GM12878 (cell line): ENCODE measurements around the gene FFAR4. TPM values are rescaled to one million over a fixed set of nuclear protein-coding genes. Genes with fewer than 3 reads are reported as not detected.

Source experiments
- ATAC-seq: fragments of 200-7000 bp; cut with Tn5 transposase; 3 replicates; pipeline ENCODE4 v1.9.1; 2020; ENCODE audit warnings: mild to moderate bottlenecking, moderate library complexity
- BruUV-seq: library from RNA; stranded (reverse); fragments of 400-500 nt; replicated peaks from 2 replicates; lab custom pipeline; 2021; lab: Mats Ljungman, UMichigan
- CTCF ChIA-PET: fragments of 300-600 bp; sonication (Branson Sonifier 250); formaldehyde crosslinking; extraction: SDS; loops from one replicate; lab custom pipeline; 2021; ENCODE audit warnings: inconsistent platforms; lab: Yijun Ruan, JAX
- POLR2A ChIA-PET: fragments of 350-600 bp; formaldehyde crosslinking; extraction: SDS; loops from one replicate; lab custom pipeline; 2021; ENCODE audit warnings: inconsistent platforms; lab: Charles Lee
- RAD21 ChIA-PET: fragments of 300-600 bp; sonication (Branson Sonifier 250); formaldehyde crosslinking; loops from one replicate; lab custom pipeline; 2023; ENCODE audit warnings: antibody characterized with exemption; ENCODE audit not compliant: unreplicated experiment; lab: Charles Lee
- SMC1A ChIA-PET: fragments of 300-600 bp; sonication (Branson Sonifier 250); formaldehyde crosslinking; loops from one replicate; lab custom pipeline; 2023; ENCODE audit not compliant: unreplicated experiment, uncharacterized antibody; lab: Charles Lee
- DNase-seq: peaks from one replicate; pipeline ENCODE4 v3.0.0-alpha.2; 2011; ENCODE audit warnings: low read depth, low spot score
- FAIRE-seq: peaks from 3 replicates; lab custom pipeline; 2011; peaks lifted over from hg19 to GRCh38; lab: Jason Lieb, UNC
- H2AFZ ChIP-seq: 2 replicates; pipeline ENCODE4 v1.6.0; 2011; ENCODE audit warnings: low read depth, low read length, control low read depth; ENCODE audit not compliant: control insufficient read depth
- H3K27ac ChIP-seq: 2 replicates; pipeline ENCODE4 v1.5.1; 2011; ENCODE audit warnings: control low read depth; ENCODE audit not compliant: control insufficient read depth, insufficient read depth
- H3K27me3 ChIP-seq, 2 experiments: replicated peaks in 1 of 2; 2 replicates each; pipeline versions ENCODE4 v1.6.0 to v1.6.1; 2011; ENCODE audit warnings: low read length in 1 of 2; ENCODE audit not compliant: control insufficient read depth in 2 of 2, insufficient read depth in 2 of 2
- H3K36me3 ChIP-seq, 2 experiments: 2 replicates each; pipeline ENCODE4 v1.5.1; 2011; ENCODE audit warnings: low read length in 1 of 2; ENCODE audit not compliant: control insufficient read depth in 2 of 2, insufficient read depth in 2 of 2
- H3K4me1 ChIP-seq: 2 replicates; pipeline ENCODE4 v1.6.1; 2011; ENCODE audit warnings: mild to moderate bottlenecking, low read length, moderate library complexity, mixed read lengths; ENCODE audit not compliant: control insufficient read depth, insufficient read depth
- H3K4me2 ChIP-seq: 2 replicates; pipeline ENCODE4 v1.6.0; 2011; ENCODE audit warnings: control low read depth; ENCODE audit not compliant: control insufficient read depth, insufficient read depth
- H3K4me3 ChIP-seq: fragments of 200-600 bp; sonication (generic); 2 replicates; pipeline ENCODE4 v1.5.1; 2016
- H3K79me2 ChIP-seq: 2 replicates; pipeline ENCODE4 v1.6.0; 2011; ENCODE audit warnings: low read length; ENCODE audit not compliant: control insufficient read depth, insufficient read depth
- H3K9ac ChIP-seq: 2 replicates; pipeline ENCODE4 v1.8.0; 2011; ENCODE audit warnings: low read length, control low read depth, mixed read lengths; ENCODE audit not compliant: control insufficient read depth, insufficient read depth
- H3K9me3 ChIP-seq: replicated peaks from 3 replicates; pipeline ENCODE4 v1.5.1; 2011; ENCODE audit warnings: mild to moderate bottlenecking, low read length; ENCODE audit not compliant: control insufficient read depth, insufficient read depth
- H4K20me1 ChIP-seq: 2 replicates; pipeline ENCODE4 v1.6.0; 2011; ENCODE audit not compliant: control insufficient read depth, insufficient read depth
- BRCA1 ChIP-seq: IDR thresholded peaks from 2 replicates; pipeline ENCODE4 v1.6.1; 2011; ENCODE audit warnings: low read depth, low read length, improper control_type of control experiment
- EGR1 ChIP-seq, 2 experiments: IDR thresholded peaks; 1 replicate in 1 of 2; 2 replicates in 1 of 2; pipeline ENCODE4 v1.6.1; 2011 to 2012; ENCODE audit warnings: low read depth in 2 of 2, low read length in 2 of 2, borderline replicate concordance in 1 of 2, mild to moderate bottlenecking in 1 of 2, moderate library complexity in 1 of 2
- EP300 ChIP-seq, 2 experiments: fragments of 150-350 bp in 1 of 2; IDR thresholded peaks; 2 replicates each; pipeline ENCODE4 v1.6.1; 2011 to 2012; ENCODE audit warnings: low read depth in 2 of 2, low read length in 2 of 2, borderline replicate concordance in 1 of 2, improper control_type of control experiment in 1 of 2, inconsistent platforms in 1 of 2; ENCODE audit not compliant: control insufficient read depth in 1 of 2
- FOS ChIP-seq: IDR thresholded peaks from 3 replicates; pipeline ENCODE4 v1.6.1; 2011; ENCODE audit warnings: borderline replicate concordance; ENCODE audit not compliant: insufficient read length; ENCODE audit errors: extremely low read depth
- IRF4 ChIP-seq: IDR thresholded peaks from 2 replicates; pipeline ENCODE4 v1.6.1; 2011; ENCODE audit warnings: low read depth, low read length
- MTA2 ChIP-seq: fragments of 450-650 bp; IDR thresholded peaks from 2 replicates; pipeline ENCODE4 v1.6.1; 2016; ENCODE audit warnings: low read depth, mild to moderate bottlenecking, moderate library complexity
- SMAD1 ChIP-seq: fragments of 450-650 bp; IDR thresholded peaks from 2 replicates; pipeline ENCODE4 v1.6.1; 2018; ENCODE audit warnings: mild to moderate bottlenecking, low read depth; ENCODE audit not compliant: partially characterized antibody
- ZBED1 ChIP-seq: IDR thresholded peaks from 2 replicates; pipeline ENCODE4 v1.6.1; 2016; ENCODE audit warnings: borderline replicate concordance
- ZNF274 ChIP-seq: IDR thresholded peaks from one replicate; pipeline ENCODE4 v1.8.0; 2011; ENCODE audit not compliant: insufficient read length, insufficient read depth
- WGBS: methylation state at CpG from one replicate; pipeline ENCODE4 v1.1.6; 2016; ENCODE audit warnings: low lambda C conversion rate; ENCODE audit not compliant: insufficient replicate concordance, insufficient coverage; ENCODE audit errors: missing lambda C conversion rate; 5-methylcytosine and 5-hydroxymethylcytosine counted together
- in situ Hi-C: fragments of 300-500 bp; cut with MboI; formaldehyde crosslinking; loops from 9 replicates; pipeline ENCODE4 v1.14.3; 2018; ENCODE audit warnings: mixed read lengths
- intact Hi-C: fragments of 100-400 bp; cut with micrococcal nuclease; formaldehyde crosslinking; loops from one replicate; pipeline ENCODE4 v1.14.2; 2022; ENCODE audit not compliant: unreplicated experiment
- polyA plus RNA-seq, 11 experiments: library from polyadenylated mRNA; depleted of rRNA in 4 of 11; unstranded in 6 of 11; stranded (reverse) in 5 of 11; fragments of >200 nt; fragmentation: Nextera tagmentation in 4 of 11; fragmentation: Illumina TruSeq in 1 of 11; extraction: Ambion mirVana in 4 of 11; extraction: Trizol in 1 of 11; gene quantifications; 1 replicate in 1 of 11; 2 replicates in 10 of 11; pipeline versions ENCODE4 v1.2.1 to v1.2.3, GENCODE V29; 2011 to 2016; ENCODE audit warnings: inconsistent platforms in 2 of 11, missing spikeins in 2 of 11, low read depth in 1 of 11
- total RNA-seq, 4 experiments: library from RNA; depleted of rRNA in 3 of 4; stranded (reverse); fragments of >200 nt in 3 of 4; fragmentation: Illumina TruSeq in 1 of 4; extraction: Trizol in 1 of 4; gene quantifications; 2 replicates each; pipeline versions ENCODE4 v1.2.1 to v1.2.3, GENCODE V29; 2013 to 2021
- TF ChIP-seq, protein P1 (sequence below): IDR thresholded peaks from 2 replicates; pipeline ENCODE4 v1.6.1; 2012; ENCODE audit warnings: low read depth, low read length, improper control_type of control experiment

FFAR4 gene
- total and polyA plus RNA-seq, 10 of the 15 experiments (the other 5 are each of a cell fraction or from before 2014, with no cell fraction given) = not detected

DNA sequence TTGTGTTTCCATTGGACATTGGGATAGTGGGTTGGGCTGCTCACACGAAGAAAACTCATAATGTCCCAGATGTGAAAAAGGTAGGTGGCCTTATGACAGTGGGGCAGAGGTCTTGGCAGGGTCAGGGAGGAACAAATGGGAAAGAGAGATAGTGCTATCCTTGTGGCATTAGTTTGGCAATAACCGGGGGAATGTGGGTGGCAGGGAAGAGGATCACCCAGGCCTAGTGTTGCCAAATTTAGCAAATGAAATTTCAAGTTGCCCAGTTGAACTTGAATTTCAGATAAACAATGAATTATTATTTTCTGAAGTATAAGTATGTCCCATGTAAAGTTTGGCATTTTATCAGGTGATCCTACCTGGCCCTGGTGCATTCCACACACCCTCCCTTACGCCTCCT, 46.7 kb downstream of the FFAR4 start:
- intact Hi-C loops = no loop called here

DNA sequence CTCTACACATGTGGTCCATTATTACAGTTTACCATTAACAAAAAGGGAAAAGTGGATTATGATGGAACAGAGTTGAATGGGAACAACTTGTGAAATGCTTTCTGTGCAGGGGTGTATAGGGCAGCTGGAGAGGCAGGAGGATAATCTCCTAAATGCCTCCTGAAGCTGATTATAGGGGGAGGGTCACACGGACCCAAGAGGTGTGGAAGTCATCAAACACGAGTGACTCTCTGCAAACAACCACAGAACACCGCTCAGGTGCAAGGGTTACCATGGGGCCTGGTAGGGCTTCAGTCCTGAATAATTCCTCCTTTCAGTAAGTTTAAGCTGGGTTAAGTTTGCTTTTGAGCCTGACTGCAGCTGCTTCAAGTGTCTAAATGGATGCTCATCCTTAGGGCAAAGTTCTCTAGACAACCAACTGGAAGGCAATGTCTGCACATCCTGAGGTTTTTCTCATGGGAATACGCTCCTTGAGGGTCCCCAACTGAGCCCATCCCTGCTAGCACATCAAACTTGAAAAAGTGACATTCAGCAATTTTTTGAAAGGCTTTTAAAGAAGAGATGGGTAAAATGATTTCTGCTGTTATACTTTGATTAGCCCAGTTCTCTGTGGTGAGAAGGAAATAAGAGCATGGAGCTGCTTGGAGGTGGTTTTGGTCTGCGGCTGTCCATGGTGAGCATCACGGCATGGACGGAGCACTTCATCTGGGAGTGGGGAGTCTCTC, 47.8 kb downstream of the FFAR4 start:
- DNase-seq (no peak), ATAC-seq (no peak), FAIRE-seq (no peak)
- no peaks in the 10 kb centered on the region for H3K27me3 ChIP-seq
- intact Hi-C loops = no loop called here
- 54% methylated on average over 7 of the region's 7 CpGs for WGBS
- no peaks in the 10 kb centered on the region for H4K20me1 ChIP-seq
- H3K79me2 ChIP-seq = no peaks in the 10 kb centered on the region
- H3K9ac ChIP-seq = no peak overlapping the region
- no peak for TF ChIP-seq BRCA1
- no peak for TF ChIP-seq EP300 (IDR thresholded peaks at IDR 0.05; ENCODE audit: borderline replicate concordance in 1 of 2, control insufficient read depth in 1 of 2, low read depth in 2 of 2, low read length in 2 of 2)
- no peak overlapping the region for H3K27ac ChIP-seq
- H3K9me3 ChIP-seq = no peaks in the 10 kb centered on the region
- H3K36me3 ChIP-seq = no peaks in the 10 kb centered on the region
- ChIA-PET SMC1A (no interaction called here), RAD21 (no interaction called here), CTCF (no interaction called here), POLR2A (no interaction called here)
- H3K4me3 ChIP-seq = no peak overlapping the region
- no peak overlapping the region for H3K4me2 ChIP-seq
- in situ Hi-C loops = no loop called here
- H2AFZ ChIP-seq = no peak overlapping the region
- BruUV-seq = no TSS peak
- H3K4me1 ChIP-seq = peaks cover 4% of the 10 kb centered on the region

More for the DNA sequence above, 46.7 kb downstream of the FFAR4 start:
- Histone ChIP-seq H3K4me3 (no peak overlapping the region), H3K27me3 (no peaks in the 10 kb centered on the region), H3K4me2 (no peak overlapping the region), H3K4me1 (peaks cover 4% of the 10 kb centered on the region), H3K9ac (no peak overlapping the region), H4K20me1 (no peaks in the 10 kb centered on the region), H3K36me3 (no peaks in the 10 kb centered on the region), H3K27ac (no peak overlapping the region), H2AFZ (no peak overlapping the region), H3K9me3 (no peaks in the 10 kb centered on the region), H3K79me2 (no peaks in the 10 kb centered on the region)
- in situ Hi-C loops = no loop called here
- POLR2A ChIA-PET = no interaction called here
- FAIRE-seq = no peak
- SMC1A ChIA-PET = no interaction called here
- CTCF ChIA-PET = no interaction called here
- TF ChIP-seq ZBED1 (no peak), FOS (no peak), ZNF274 (no peak), IRF4 (no peak), EGR1 (IDR thresholded peaks at IDR 0.05; ENCODE audit: borderline replicate concordance in 1 of 2, low read depth in 2 of 2, low read length in 2 of 2) (no peak), SMAD1 (no peak), MTA2 (no peak)
- TF ChIP-seq, protein P1, sequence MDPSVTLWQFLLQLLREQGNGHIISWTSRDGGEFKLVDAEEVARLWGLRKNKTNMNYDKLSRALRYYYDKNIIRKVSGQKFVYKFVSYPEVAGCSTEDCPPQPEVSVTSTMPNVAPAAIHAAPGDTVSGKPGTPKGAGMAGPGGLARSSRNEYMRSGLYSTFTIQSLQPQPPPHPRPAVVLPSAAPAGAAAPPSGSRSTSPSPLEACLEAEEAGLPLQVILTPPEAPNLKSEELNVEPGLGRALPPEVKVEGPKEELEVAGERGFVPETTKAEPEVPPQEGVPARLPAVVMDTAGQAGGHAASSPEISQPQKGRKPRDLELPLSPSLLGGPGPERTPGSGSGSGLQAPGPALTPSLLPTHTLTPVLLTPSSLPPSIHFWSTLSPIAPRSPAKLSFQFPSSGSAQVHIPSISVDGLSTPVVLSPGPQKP = no peak
- no TSS peak for BruUV-seq
- DNase-seq = no peak
- RAD21 ChIA-PET = no interaction called here
- ATAC-seq = no peak
- WGBS = 25% methylated on average over 3 of the region's 3 CpGs
